Body of pancreas (tissue), 4 donors: ENCODE data around the gene ATP11A.

Experiments
- CTCF ChIP-seq, 7 experiments: fragments of 450-650 bp in 4 of 7; fragments of 200-600 bp in 3 of 7; sonication (generic) in 3 of 7; IDR thresholded peaks; one replicate each; pipeline ENCODE4 v1.5.1; 2016 to 2019; ENCODE audit warnings: antibody characterized with exemption in 7 of 7
- POLR2A ChIP-seq, 3 donors: fragments of 450-650 bp; IDR thresholded peaks; one replicate each; pipeline ENCODE4 v1.6.1; 2016; ENCODE audit warnings: antibody characterized with exemption in 3 of 3, mild to moderate bottlenecking in 2 of 3

GRCh38 chr13:112825875-112826274, 136.0 kb downstream of the ATP11A start:
- TF ChIP-seq CTCF (IDR thresholded peaks at IDR 0.05) (no peak), POLR2A (IDR thresholded peaks at IDR 0.05) (no peak)
